Sigmoid colon (tissue), 7 donors: ENCODE data around the gene SPI1. TPM values are rescaled to one million over a fixed set of nuclear protein-coding genes. Genes with fewer than 3 reads are reported as not detected.
"Not testable (repeated sequence)": the region's sequence is repeated elsewhere in the genome, so short reads cannot be mapped to it uniquely, and the experiment has no call there.

Experiments used
- DNase-seq: peaks from one replicate; pipeline ENCODE4 v3.0.0-alpha.2; 2019
- H3K27ac ChIP-seq, 4 donors: fragments of 200-600 bp; sonication (generic); one replicate each; pipeline ENCODE4 v1.5.1; 2016 to 2019; ENCODE audit warnings: mild to moderate bottlenecking in 1 of 4
- H3K27me3 ChIP-seq, 3 donors: fragments of 200-600 bp; sonication (generic); one replicate each; pipeline ENCODE4 v1.5.1; 2019; ENCODE audit warnings: mild to moderate bottlenecking in 1 of 3
- H3K36me3 ChIP-seq, 4 donors: fragments of 200-600 bp; sonication (generic); one replicate each; pipeline ENCODE4 v1.5.1; 2016 to 2019
- H3K4me1 ChIP-seq, 4 donors: fragments of 200-600 bp; sonication (generic); one replicate each; pipeline ENCODE4 v1.5.1; 2017 to 2019
- H3K4me3 ChIP-seq, 4 donors: fragments of 200-600 bp; sonication (generic); one replicate each; pipeline ENCODE4 v1.5.1; 2017 to 2019; ENCODE audit warnings: mild to moderate bottlenecking in 2 of 4, moderate library complexity in 1 of 4
- H3K9me3 ChIP-seq, 4 donors: fragments of 200-600 bp in 3 of 4; sonication (generic) in 3 of 4; one replicate each; pipeline versions ENCODE4 v1.5.1 to v1.6.1; 2013 to 2019
- EP300 ChIP-seq, 4 donors: sonication (generic); formaldehyde crosslinking; IDR thresholded peaks; one replicate each; pipeline ENCODE4 v1.6.1; 2017; ENCODE audit warnings: antibody characterized with exemption in 4 of 4
- POLR2A ChIP-seq, 2 donors: fragments of 450-650 bp; IDR thresholded peaks; one replicate each; pipeline ENCODE4 v1.6.1; 2016; ENCODE audit warnings: antibody characterized with exemption in 2 of 2, mild to moderate bottlenecking in 2 of 2, moderate library complexity in 2 of 2
- POLR2AphosphoS5 ChIP-seq, 4 donors: sonication (generic); formaldehyde crosslinking; IDR thresholded peaks; one replicate each; pipeline ENCODE4 v1.6.1; 2017; ENCODE audit warnings: antibody characterized with exemption in 4 of 4
- WGBS, 2 donors: extraction: QIAGEN DNeasy Blood & Tissue Kit; methylation state at CpG; one replicate each; pipeline ENCODE4 v1.1.7; 2013; 5-methylcytosine and 5-hydroxymethylcytosine counted together
- intact Hi-C: fragments of 100-400 bp; cut with DNase I; formaldehyde crosslinking; loops from one replicate; pipeline ENCODE4 v1.15.1; 2023
- polyA plus RNA-seq, 3 donors: library from polyadenylated mRNA; stranded (reverse); fragments of 200-250 nt; gene quantifications; one replicate each; pipeline ENCODE4 v1.2.3, GENCODE V29; 2013
- total RNA-seq, 4 donors: library from RNA; depleted of rRNA; stranded (reverse); fragments of >200 nt; gene quantifications; one replicate each; pipeline ENCODE4 v1.1.0, GENCODE V29; 2016
- TF ChIP-seq, protein P1 (sequence below), 4 experiments: fragments of 450-650 bp in 3 of 4; fragments of 200-600 bp in 1 of 4; IDR thresholded peaks; one replicate each; pipeline ENCODE4 v1.5.1; 2016 to 2019; ENCODE audit warnings: antibody characterized with exemption in 4 of 4, mild to moderate bottlenecking in 3 of 4, moderate library complexity in 2 of 4
- donor health status: healthy with polysubstance abuse.
- donor health status: Bipolar disorder and iron deficiency.
- donor health status: healthy.

The SPI1 gene
- total and polyA plus RNA-seq, 7 donors = 10.5 to 29.8 (median 19.7) TPM

- Histone ChIP-seq H3K36me3 (peaks cover 0 to 66% (median 30%) of the 10 kb centered on the region in 4 donors), H3K4me1 (no peaks in the 10 kb centered on the region), H3K27ac (no peak overlapping the region), H3K4me3 (no peak overlapping the region), H3K27me3 (no peaks in the 10 kb centered on the region), H3K9me3 (no peaks in the 10 kb centered on the region)
- intact Hi-C loops = no loop called here
- TF ChIP-seq POLR2A (IDR thresholded peaks at IDR 0.05) = no peak
- TF ChIP-seq, protein P1, sequence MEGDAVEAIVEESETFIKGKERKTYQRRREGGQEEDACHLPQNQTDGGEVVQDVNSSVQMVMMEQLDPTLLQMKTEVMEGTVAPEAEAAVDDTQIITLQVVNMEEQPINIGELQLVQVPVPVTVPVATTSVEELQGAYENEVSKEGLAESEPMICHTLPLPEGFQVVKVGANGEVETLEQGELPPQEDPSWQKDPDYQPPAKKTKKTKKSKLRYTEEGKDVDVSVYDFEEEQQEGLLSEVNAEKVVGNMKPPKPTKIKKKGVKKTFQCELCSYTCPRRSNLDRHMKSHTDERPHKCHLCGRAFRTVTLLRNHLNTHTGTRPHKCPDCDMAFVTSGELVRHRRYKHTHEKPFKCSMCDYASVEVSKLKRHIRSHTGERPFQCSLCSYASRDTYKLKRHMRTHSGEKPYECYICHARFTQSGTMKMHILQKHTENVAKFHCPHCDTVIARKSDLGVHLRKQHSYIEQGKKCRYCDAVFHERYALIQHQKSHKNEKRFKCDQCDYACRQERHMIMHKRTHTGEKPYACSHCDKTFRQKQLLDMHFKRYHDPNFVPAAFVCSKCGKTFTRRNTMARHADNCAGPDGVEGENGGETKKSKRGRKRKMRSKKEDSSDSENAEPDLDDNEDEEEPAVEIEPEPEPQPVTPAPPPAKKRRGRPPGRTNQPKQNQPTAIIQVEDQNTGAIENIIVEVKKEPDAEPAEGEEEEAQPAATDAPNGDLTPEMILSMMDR (IDR thresholded peaks at IDR 0.05) = no peak
- no peak for TF ChIP-seq EP300 (IDR thresholded peaks at IDR 0.05)
- TF ChIP-seq POLR2AphosphoS5 (IDR thresholded peaks at IDR 0.05) = no peak
- DNase-seq = no peak
- WGBS, 2 donors = 81 to 87% methylated on average over 2 of the region's 2 CpGs
These were observed 60.2 kb downstream of the SPI1 start for GRCh38 chr11:47318166-47318565.

DNA sequence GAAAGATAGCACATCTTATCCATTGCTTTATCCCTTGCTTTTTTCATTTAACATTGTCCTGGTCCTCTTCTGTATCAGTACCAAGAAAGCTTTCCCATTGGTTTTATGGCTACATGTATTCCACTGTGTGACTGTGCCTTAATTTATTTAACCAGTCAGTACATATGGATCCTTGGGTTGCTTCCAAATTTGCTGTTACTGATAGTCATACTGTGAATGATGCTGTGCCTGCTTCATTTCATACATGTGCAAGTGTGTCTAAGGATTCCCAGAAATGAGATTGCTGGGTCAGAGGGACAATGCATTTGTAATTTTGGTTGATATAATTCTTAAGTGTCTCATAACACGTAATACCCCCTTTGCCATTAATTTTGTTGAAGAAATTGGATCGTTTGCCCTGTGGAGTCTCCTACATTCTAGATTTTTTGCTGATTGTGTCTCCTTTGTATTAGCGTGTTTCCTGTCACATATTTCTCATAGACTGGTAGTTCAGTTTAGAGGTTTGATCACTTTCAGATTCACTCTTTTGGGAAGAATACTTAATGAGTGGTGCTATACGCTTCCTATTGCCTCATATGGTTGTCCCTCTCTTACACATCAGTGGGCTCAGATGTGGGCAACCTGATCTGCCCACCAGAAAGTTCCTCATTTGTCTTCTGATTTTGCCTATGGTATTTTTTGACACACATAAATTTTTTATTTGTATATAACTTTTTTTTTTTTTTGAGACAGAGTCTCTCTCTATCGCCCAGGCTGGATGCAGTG, 61.1 kb downstream of the SPI1 start:
- no peaks in the 10 kb centered on the region for H3K9me3 ChIP-seq
- intact Hi-C loops = no loop called here
- H3K27me3 ChIP-seq = no peaks in the 10 kb centered on the region
- 81 to 89% methylated on average over 5 of the region's 5 CpGs for WGBS, 2 donors
- H3K4me1 ChIP-seq = no peaks in the 10 kb centered on the region
- peaks cover 0 to 75% (median 29%) of the 10 kb centered on the region in 4 donors for H3K36me3 ChIP-seq
- no peak for TF ChIP-seq POLR2A (IDR thresholded peaks at IDR 0.05)
- TF ChIP-seq POLR2AphosphoS5 (IDR thresholded peaks at IDR 0.05) = no peak
- TF ChIP-seq, protein P1 (IDR thresholded peaks at IDR 0.05) = no peak
- no peak for TF ChIP-seq EP300 (IDR thresholded peaks at IDR 0.05)
- DNase-seq = no peak
- H3K27ac ChIP-seq = no peak overlapping the region
- H3K4me3 ChIP-seq = no peak overlapping the region

DNA sequence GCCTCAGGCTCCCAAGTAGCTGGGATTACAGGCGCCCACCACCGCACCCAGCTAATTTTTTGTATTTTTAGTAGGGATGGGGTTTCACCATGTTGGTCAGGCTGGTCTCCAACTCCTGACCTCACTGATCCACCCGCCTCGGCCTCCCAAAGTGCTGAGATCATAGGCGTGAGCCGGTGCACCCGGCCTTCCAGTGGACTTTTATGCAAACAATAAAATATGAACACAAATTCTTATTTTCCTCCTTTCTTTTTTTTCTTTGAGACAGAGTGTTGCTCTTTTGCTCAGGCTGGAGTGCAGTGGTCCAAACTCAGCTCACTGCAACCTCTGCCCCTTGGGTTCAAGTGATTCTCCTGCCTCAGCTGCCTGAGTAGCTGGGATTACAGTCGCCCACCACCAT, 61.8 kb downstream of the SPI1 start:
- intact Hi-C loops, DNase-seq, H3K9me3 ChIP-seq, H3K4me1 ChIP-seq, H3K27ac ChIP-seq, H3K4me3 ChIP-seq, H3K27me3 ChIP-seq: not testable (repeated sequence)
- H3K36me3 ChIP-seq = peaks cover 0 to 83% (median 31%) of the 10 kb centered on the region in 4 donors
- WGBS, 2 donors = 95 to 96% methylated on average over 8 of the region's 8 CpGs

DNA sequence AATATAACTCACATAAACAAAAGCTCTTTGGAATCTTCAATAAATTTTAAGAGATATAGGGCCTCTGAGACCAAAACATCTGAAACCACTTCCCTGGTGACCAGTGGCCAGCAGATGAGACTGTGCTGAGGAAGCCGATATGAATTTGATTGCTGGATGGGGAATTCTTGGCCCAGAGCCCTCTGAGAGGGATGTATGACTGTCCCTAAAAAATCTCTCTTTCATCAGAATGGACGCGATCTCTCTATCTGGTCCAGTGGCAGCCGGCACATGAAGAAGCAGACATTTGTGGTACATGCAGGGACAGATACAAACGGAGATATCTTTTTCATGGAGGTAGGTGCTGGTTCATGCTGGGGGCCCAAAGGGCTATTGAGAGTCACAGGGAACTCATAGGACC, 63.4 kb downstream of the SPI1 start:
- TF ChIP-seq, protein P1 (IDR thresholded peaks at IDR 0.05) = no peak
- TF ChIP-seq POLR2AphosphoS5 (IDR thresholded peaks at IDR 0.05) = no peak
- TF ChIP-seq EP300 (IDR thresholded peaks at IDR 0.05) = no peak
- no peak for TF ChIP-seq POLR2A (IDR thresholded peaks at IDR 0.05)
- intact Hi-C loops = no loop called here
- peaks cover 0 to 98% (median 42%) of the 10 kb centered on the region in 4 donors for H3K36me3 ChIP-seq

DNA sequence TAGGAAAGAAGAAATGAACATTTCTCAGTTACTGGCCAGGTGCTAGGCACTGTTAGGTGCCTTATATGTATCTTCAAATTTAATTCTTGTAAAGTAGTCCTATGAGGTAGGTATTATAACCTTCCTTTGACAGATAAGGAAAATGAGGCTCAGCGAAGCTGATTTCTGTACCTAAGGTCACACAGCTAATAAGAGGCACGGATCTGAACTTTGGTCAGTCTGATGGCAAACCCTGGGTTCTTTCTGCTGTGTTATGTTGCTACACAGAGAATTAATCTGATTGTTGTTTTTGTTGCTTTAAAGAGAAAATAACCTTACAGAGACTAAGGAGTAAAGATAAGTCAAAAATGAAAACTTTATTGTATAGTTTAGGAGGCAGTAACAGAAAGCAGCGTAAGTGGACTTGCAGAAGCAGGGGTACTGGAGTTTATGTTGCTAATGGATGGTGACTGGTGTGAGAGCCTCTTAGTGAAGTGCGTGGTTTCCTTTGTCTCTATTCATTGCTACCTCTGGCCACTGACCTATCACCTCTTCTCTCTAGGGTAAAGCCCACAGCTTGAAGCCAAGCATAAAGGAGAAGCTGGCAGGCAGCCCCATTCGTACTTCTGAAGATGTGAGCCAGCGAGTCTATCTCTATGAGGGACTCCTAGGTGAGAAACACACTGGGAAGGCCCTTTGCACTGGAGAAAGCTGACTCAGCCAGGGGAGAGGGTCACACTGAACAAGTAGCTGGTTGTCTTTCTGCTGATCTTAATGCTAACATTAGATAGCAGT, 70.1 kb downstream of the SPI1 start:
- no peaks in the 10 kb centered on the region for H3K27me3 ChIP-seq
- 92 to 93% methylated on average over 6 of the region's 6 CpGs for WGBS, 2 donors
- TF ChIP-seq EP300 (IDR thresholded peaks at IDR 0.05) (no peak), POLR2AphosphoS5 (IDR thresholded peaks at IDR 0.05) (no peak), POLR2A (IDR thresholded peaks at IDR 0.05) (no peak)
- TF ChIP-seq, protein P1 (IDR thresholded peaks at IDR 0.05) = no peak
- no peaks in the 10 kb centered on the region for H3K9me3 ChIP-seq
- peaks cover 26 to 100% (median 72%) of the 10 kb centered on the region in 4 donors for H3K36me3 ChIP-seq
- H3K4me3 ChIP-seq = no peak overlapping the region
- no peak for DNase-seq
- intact Hi-C loops = no loop called here
- no peak overlapping the region for H3K27ac ChIP-seq
- H3K4me1 ChIP-seq = no peaks in the 10 kb centered on the region

More for the DNA sequence above, 63.4 kb downstream of the SPI1 start:
- H3K9me3 ChIP-seq = no peaks in the 10 kb centered on the region
- H3K27me3 ChIP-seq = no peaks in the 10 kb centered on the region
- no peak for DNase-seq
- H3K4me1 ChIP-seq = no peaks in the 10 kb centered on the region
- WGBS, 2 donors = 91 to 92% methylated on average over 5 of the region's 5 CpGs
- H3K27ac ChIP-seq = no peak overlapping the region
- H3K4me3 ChIP-seq = no peak overlapping the region
